HepG2 (cell line): ENCODE measurements around the gene KAT6B. TPM values are rescaled to one million over a fixed set of nuclear protein-coding genes. Genes with fewer than 3 reads are reported as not detected.

Experiments used
- CENPBD1 ChIP-seq: sonication (generic); formaldehyde crosslinking; IDR thresholded peaks from 2 replicates; pipeline ENCODE4 v1.8.0; 2022; ENCODE audit warnings: missing genetic modification reagents, low read depth, mild to moderate bottlenecking, borderline replicate concordance
- ISX ChIP-seq: sonication (generic); formaldehyde crosslinking; conservative IDR thresholded peaks from 2 replicates; pipeline ENCODE4 v1.5.0; 2020; ENCODE audit warnings: missing genetic modification reagents
- NFAT5 ChIP-seq: sonication (generic); formaldehyde crosslinking; IDR thresholded peaks from 2 replicates; pipeline ENCODE4 v1.4.0; 2020; ENCODE audit warnings: missing genetic modification reagents
- NFYB ChIP-seq: sonication (generic); formaldehyde crosslinking; IDR thresholded peaks from 2 replicates; pipeline ENCODE4 v1.4.0; 2020; ENCODE audit warnings: missing genetic modification reagents
- ZMYM2 ChIP-seq: sonication (generic); formaldehyde crosslinking; IDR thresholded peaks from 2 replicates; pipeline ENCODE4 v1.8.0; 2022; ENCODE audit warnings: mild to moderate bottlenecking, missing genetic modification reagents
- ZNF318 ChIP-seq: sonication (generic); formaldehyde crosslinking; IDR thresholded peaks from 2 replicates; pipeline ENCODE4 v1.4.0; 2020; ENCODE audit warnings: mild to moderate bottlenecking, missing genetic modification reagents
- ZNF564 ChIP-seq: sonication (generic); formaldehyde crosslinking; IDR thresholded peaks from 2 replicates; pipeline ENCODE4 v1.8.1; 2023; ENCODE audit warnings: mild to moderate bottlenecking, missing genetic modification reagents
- polyA plus RNA-seq, 8 experiments: library from polyadenylated mRNA; depleted of rRNA in 3 of 8; stranded (reverse) in 7 of 8; unstranded in 1 of 8; fragments of >200 nt; fragmentation: Illumina TruSeq in 4 of 8; extraction: Trizol in 4 of 8; gene quantifications; 2 replicates each; pipeline versions ENCODE4 v1.2.1 to v1.2.3, GENCODE V29; 2011 to 2016; ENCODE audit warnings: low read depth in 4 of 8, missing spikeins in 1 of 8, mixed read lengths in 1 of 8; ENCODE audit not compliant: insufficient read depth in 1 of 8
- total RNA-seq, 5 experiments: library from RNA; depleted of rRNA; stranded (reverse); fragments of >200 nt; fragmentation: Illumina TruSeq; extraction: Trizol; gene quantifications; 2 replicates each; pipeline ENCODE4 v1.2.3, GENCODE V29; 2016; ENCODE audit warnings: low read depth in 1 of 5

KAT6B gene
- total and polyA plus RNA-seq, 2 of the 13 experiments (the other 11 are each of a cell fraction or from before 2014, with no cell fraction given), result 3.0 to 9.5 TPM

GRCh38 chr10:74839708-74840107, 13.3 kb downstream of the KAT6B start (continued):
- TF ChIP-seq ZNF318 (CRISPR knock-in tag) (no peak), ZNF564 (no peak), ISX (CRISPR knock-in tag) (no peak), ZMYM2 (CRISPR knock-in tag) (no peak), CENPBD1 (CRISPR knock-in tag) (no peak), NFYB (no peak), NFAT5 (no peak)
